ENCODE measurements around the gene TMEM240. TPM values are rescaled to one million over a fixed set of nuclear protein-coding genes. Genes with fewer than 3 reads are reported as not detected.

Gene TMEM240
- total RNA-seq, 1 experiment from 2014 or later, result 8.0 TPM

GRCh38 chr1:1538334-1538733 lies 2.1 kb downstream of the TMEM240 start (continued):
- TF ChIP-seq AR (CRISPR knock-in tag; IDR thresholded peaks at IDR 0.05) (no peak), NR3C1 (CRISPR knock-in tag; conservative IDR thresholded peaks at IDR 0.05; ENCODE audit: low read depth) (no peak), ZNF396 (CRISPR knock-in tag; IDR thresholded peaks at IDR 0.05; ENCODE audit: borderline replicate concordance) (no peak), CDX4 (CRISPR knock-in tag; IDR thresholded peaks at IDR 0.05; ENCODE audit: borderline replicate concordance) (no peak), ARID4B (CRISPR knock-in tag; IDR thresholded peaks at IDR 0.05; ENCODE audit: borderline replicate concordance) (no peak), NFE2L1 (CRISPR knock-in tag; IDR thresholded peaks at IDR 0.05) (no peak), ZNF138 (CRISPR knock-in tag; conservative IDR thresholded peaks at IDR 0.05) (no peak), ETV6 (CRISPR knock-in tag; IDR thresholded peaks at IDR 0.05) (no peak), KAT7 (CRISPR knock-in tag; IDR thresholded peaks at IDR 0.05; ENCODE audit: borderline replicate concordance) (no peak)

- no peak for ATAC-seq
These were observed 2.7 kb downstream of the TMEM240 start for GRCh38 chr1:1537626-1538250.

More at GRCh38 chr1:1537626-1538250, 2.7 kb downstream of the TMEM240 start:
- Mint-ChIP-seq H3K4me1 (peaks cover 3% of the 10 kb centered on the region; the same call in 1 of the 2 replicates), H3K36me3 (peaks cover 8% of the 10 kb centered on the region; the same call in 1 of the 2 replicates), H3K27ac (no peak overlapping the region; the same call in 1 of the 2 replicates), H3K27me3 (ENCODE audit: low read depth) (no peaks in the 10 kb centered on the region), H3K9me3 (no peaks in the 10 kb centered on the region), H3K4me3 (no peak overlapping the region)
- TF ChIP-seq MXD4 (CRISPR knock-in tag; IDR thresholded peaks at IDR 0.05; ENCODE audit: borderline replicate concordance) (no peak), ZNF138 (CRISPR knock-in tag; conservative IDR thresholded peaks at IDR 0.05) (no peak), IRF1 (CRISPR knock-in tag; IDR thresholded peaks at IDR 0.05) (no peak), SMAD4 (CRISPR knock-in tag; IDR thresholded peaks at IDR 0.05) (no peak), CDX4 (CRISPR knock-in tag; IDR thresholded peaks at IDR 0.05; ENCODE audit: borderline replicate concordance) (no peak), ELF4 (CRISPR knock-in tag; IDR thresholded peaks at IDR 0.05; ENCODE audit: low read depth) (no peak), EMX1 (CRISPR knock-in tag; IDR thresholded peaks at IDR 0.05) (no peak), RELA (CRISPR knock-in tag; IDR thresholded peaks at IDR 0.05; ENCODE audit: borderline replicate concordance) (no peak), ZNF423 (CRISPR knock-in tag; IDR thresholded peaks at IDR 0.05) (no peak), ZNF425 (CRISPR knock-in tag; conservative IDR thresholded peaks at IDR 0.05) (no peak), SP1 (CRISPR knock-in tag; conservative IDR thresholded peaks at IDR 0.05) (no peak), PRRX2 (CRISPR knock-in tag; IDR thresholded peaks at IDR 0.05) (no peak), KAT7 (CRISPR knock-in tag; IDR thresholded peaks at IDR 0.05; ENCODE audit: borderline replicate concordance) (no peak), ZBTB21 (CRISPR knock-in tag; IDR thresholded peaks at IDR 0.05; ENCODE audit: borderline replicate concordance) (no peak), SOX15 (CRISPR knock-in tag; IDR thresholded peaks at IDR 0.05) (no peak)
- no peak for DNase-seq (ENCODE audit: low spot score)
- ChIA-PET CTCF (no interaction called here), POLR2A (no interaction called here)
